ENCODE measurements around the gene THAP4. TPM values are rescaled to one million over a fixed set of nuclear protein-coding genes. Genes with fewer than 3 reads are reported as not detected.
A peak's percentile ranks its signal among the peaks of the same experiment; 100 is the strongest.
"Not testable (repeated sequence)": the region's sequence is repeated elsewhere in the genome, so short reads cannot be mapped to it uniquely, and the experiment has no call there.

The THAP4 gene
- polyA plus RNA-seq, 1 of the 3 experiments (the other 2 are of a cell fraction): 64.7 TPM

DNA sequence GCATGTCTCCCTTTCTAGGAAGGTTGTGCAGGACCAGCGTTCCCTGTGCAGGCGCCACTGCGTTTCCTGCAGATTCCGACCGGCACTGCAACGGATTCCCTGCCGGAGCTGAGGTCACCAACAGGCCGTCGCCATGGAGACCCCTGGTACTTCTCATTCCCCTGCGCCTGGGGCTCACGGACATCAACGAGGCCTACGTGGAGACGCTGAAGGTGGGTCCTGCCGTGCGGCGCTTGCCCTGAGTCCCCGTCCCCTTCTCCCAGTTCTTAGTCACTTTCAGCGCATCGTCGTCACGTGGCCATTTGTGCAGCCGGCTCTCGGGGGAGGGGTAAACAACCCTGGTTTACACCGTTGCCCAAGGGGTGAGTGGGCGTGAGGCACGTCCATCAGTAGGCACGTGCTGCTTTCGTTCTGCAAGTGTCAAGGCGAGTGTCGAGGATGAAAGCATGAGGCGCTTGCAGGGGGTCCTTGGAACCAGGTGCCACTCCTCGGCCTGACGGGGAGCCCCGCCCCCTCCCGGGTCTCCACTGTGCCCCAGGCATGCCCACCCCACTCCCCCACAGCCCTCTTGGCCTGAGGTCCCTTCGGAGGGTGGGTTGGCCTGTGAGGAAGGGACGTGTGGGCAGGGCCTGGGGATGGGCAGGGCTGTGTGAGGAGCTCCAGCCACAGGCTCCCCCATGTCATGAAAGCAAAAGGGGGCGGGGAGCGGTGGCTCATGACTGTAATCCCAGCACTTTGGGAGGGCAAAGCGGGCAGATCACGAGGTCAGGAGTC is 29.9 kb upstream of the THAP4 start (continued):
- TF ChIP-seq YY1 (IDR thresholded peaks at IDR 0.05; ENCODE audit: low read depth): no peak
- TF ChIP-seq MEF2A (IDR thresholded peaks at IDR 0.05; ENCODE audit: borderline replicate concordance, low read depth): no peak
- TF ChIP-seq USF1 (IDR thresholded peaks at IDR 0.05; ENCODE audit: borderline replicate concordance, low read depth): peak; percentile 66; the same call in 1 of the 2 replicates
- TF ChIP-seq FOSL2 (IDR thresholded peaks at IDR 0.05; ENCODE audit: borderline replicate concordance, low read depth): no peak
- TF ChIP-seq RFX5 (IDR thresholded peaks at IDR 0.05; ENCODE audit: low read length): no peak

GRCh38 chr2:241665731-241666440 is 28.9 kb upstream of the THAP4 start:
- peaks cover 24% of the 10 kb centered on the region for H3F3A ChIP-seq (replicated peaks; ENCODE audit: insufficient read depth)
- H3K36me3 ChIP-seq (replicated peaks in 1 of 2; ENCODE audit: control insufficient read depth in 1 of 2, insufficient read depth in 2 of 2, low read length in 1 of 2): peaks cover 18 to 40% of the 10 kb centered on the region in 2 experiments
- POLR2A ChIA-PET: interaction anchor here (0.6 kb wide), 2 partner anchors 13 to 231 kb away, joined by 3 read pairs; no protein-coding TSS in a partner anchor
- H3K27me3 ChIP-seq (ENCODE audit: insufficient read depth): no peaks in the 10 kb centered on the region
- 74% methylated on average over 23 of the region's 23 CpGs for WGBS (ENCODE audit: low lambda C conversion rate)
- DNase-seq: no peak
- H3K27ac ChIP-seq (ENCODE audit: low read depth in 2 of 2, low read length in 1 of 2): peak overlapping the region; percentile 45 to 87; a peak in 3 of 4 replicates
- H3K9me2 ChIP-seq: no peaks in the 10 kb centered on the region
- no peak overlapping the region for H3K4me3 ChIP-seq (ENCODE audit: low read depth in 2 of 2, low read length in 1 of 2)
- CTCF ChIA-PET: interaction anchor here (0.5 to 3.3 kb wide), 17 partner anchors 10 to 826 kb away, joined by 3 to 32 read pairs (median 4); partner anchors contain the start of genes ATG4B, D2HGDH and DTYMK
- H3K9me3 ChIP-seq: no peaks in the 10 kb centered on the region
- TF ChIP-seq RCOR1 (IDR thresholded peaks at IDR 0.05; ENCODE audit: low read length) (no peak), RXRA (IDR thresholded peaks at IDR 0.05; ENCODE audit: borderline replicate concordance, low read depth) (no peak), PBX3 (IDR thresholded peaks at IDR 0.05) (peak; percentile 41)
- TF ChIP-seq, protein P1, sequence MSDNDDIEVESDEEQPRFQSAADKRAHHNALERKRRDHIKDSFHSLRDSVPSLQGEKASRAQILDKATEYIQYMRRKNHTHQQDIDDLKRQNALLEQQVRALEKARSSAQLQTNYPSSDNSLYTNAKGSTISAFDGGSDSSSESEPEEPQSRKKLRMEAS (IDR thresholded peaks at IDR 0.05; ENCODE audit: low read depth): no peak
- peak overlapping the region; percentile 44; the same call in 1 of the 2 replicates for H3K4me2 ChIP-seq
- peaks cover 10 to 21% of the 10 kb centered on the region in 2 experiments; a peak in 2 of 4 replicates for H3K4me1 ChIP-seq (ENCODE audit: control insufficient read depth in 1 of 2, insufficient read depth in 2 of 2, low read depth in 1 of 2, low read length in 1 of 2)
- H2AFZ ChIP-seq (ENCODE audit: low read depth): no peak overlapping the region
- H3K79me2 ChIP-seq (ENCODE audit: insufficient read depth): no peaks in the 10 kb centered on the region
- H4K20me1 ChIP-seq (ENCODE audit: insufficient read depth): peaks cover 7% of the 10 kb centered on the region
- H3K9ac ChIP-seq: no peak overlapping the region

DNA sequence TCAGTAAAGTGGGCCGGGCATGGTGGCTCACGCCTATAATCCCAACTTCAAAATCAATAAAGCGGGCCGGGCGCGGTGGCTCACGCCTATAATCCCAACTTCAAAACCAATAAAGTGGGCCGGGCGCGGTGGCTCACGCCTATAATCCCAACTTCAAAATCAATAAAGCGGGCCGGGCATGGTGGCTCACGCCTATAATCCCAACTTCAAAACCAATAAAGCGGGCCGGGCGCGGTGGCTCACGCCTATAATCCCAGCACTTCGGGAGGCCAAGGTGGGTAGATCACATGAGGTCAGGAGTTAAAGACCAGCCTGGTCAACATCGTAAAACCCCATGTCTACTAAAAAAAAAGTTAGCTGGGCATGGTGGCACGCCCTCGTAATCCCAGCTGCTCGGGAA is 25.8 kb upstream of the THAP4 start:
- H3K9me3 ChIP-seq; H3K79me2 ChIP-seq (ENCODE audit: insufficient read depth); H2AFZ ChIP-seq (ENCODE audit: low read depth); H3K27me3 ChIP-seq (ENCODE audit: insufficient read depth); H3K27ac ChIP-seq (ENCODE audit: low read depth in 2 of 2, low read length in 1 of 2); H3K4me2 ChIP-seq; H3K4me3 ChIP-seq (ENCODE audit: low read depth in 2 of 2, low read length in 1 of 2); DNase-seq; H3K9ac ChIP-seq; H3K9me2 ChIP-seq: not testable (repeated sequence)
- peaks cover 24% of the 10 kb centered on the region for H3F3A ChIP-seq (replicated peaks; ENCODE audit: insufficient read depth)
- peaks cover 21 to 33% of the 10 kb centered on the region in 2 experiments for H3K36me3 ChIP-seq (replicated peaks in 1 of 2; ENCODE audit: control insufficient read depth in 1 of 2, insufficient read depth in 2 of 2, low read length in 1 of 2)
- ChIA-PET POLR2A (interaction anchor here (0.7 kb wide), 1 partner anchor 53 kb away, joined by 3 read pairs; no protein-coding TSS in a partner anchor), CTCF (interaction anchor here (2.6 to 7.5 kb wide), 2 partner anchors 17 to 216 kb away, joined by 7 to 77 read pairs; no protein-coding TSS in a partner anchor)
- 96% methylated on average over 24 of the region's 24 CpGs for WGBS (ENCODE audit: low lambda C conversion rate)
- peaks cover 11% of the 10 kb centered on the region for H4K20me1 ChIP-seq (ENCODE audit: insufficient read depth)
- peaks cover 10 to 21% of the 10 kb centered on the region in 2 experiments; a peak in 2 of 4 replicates for H3K4me1 ChIP-seq (ENCODE audit: control insufficient read depth in 1 of 2, insufficient read depth in 2 of 2, low read depth in 1 of 2, low read length in 1 of 2)
